ENCODE measurements around the gene SUSD4. TPM values are rescaled to one million over a fixed set of nuclear protein-coding genes. Genes with fewer than 3 reads are reported as not detected.

Gene SUSD4
- total RNA-seq, 2 donors from 2014 or later, result 0.56 to 1.00 TPM

GRCh38 chr1:223243441-223244050 is 120.4 kb downstream of the SUSD4 start:
- intact Hi-C loops (cut with DNase I), result no loop called here
- no peak for DNase-seq (ENCODE audit: low spot score)

- intact Hi-C loops (cut with DNase I), result no loop called here
Measured at GRCh38 chr1:223242971-223243370, 121.0 kb downstream of the SUSD4 start.

DNA sequence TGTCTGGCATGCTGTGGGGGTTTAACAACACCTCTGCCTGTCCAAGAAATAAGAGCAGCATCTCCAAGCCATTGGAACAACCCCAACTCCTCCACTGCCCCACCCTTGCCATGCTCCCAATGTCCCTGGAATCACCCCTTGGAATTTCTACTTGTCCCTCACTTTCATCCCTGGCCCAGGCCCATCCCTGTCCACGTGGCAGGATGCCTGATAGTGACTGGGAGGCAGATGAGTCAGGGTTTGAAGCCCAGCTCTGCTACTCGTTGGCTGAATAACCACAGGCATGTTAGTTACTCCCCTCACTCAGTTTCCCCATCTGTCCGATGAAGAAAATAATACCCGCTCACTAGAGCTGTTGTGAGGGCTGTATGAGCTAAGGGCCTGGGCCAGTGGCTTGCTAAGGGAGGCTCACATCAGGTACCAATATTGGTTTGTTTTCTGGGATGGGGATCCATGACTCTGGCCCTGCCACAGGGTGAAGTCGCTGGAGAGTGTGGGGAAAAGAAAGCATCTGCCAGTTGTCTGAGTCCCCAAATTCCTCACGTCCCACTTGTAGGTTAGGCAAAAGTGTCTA is 121.5 kb downstream of the SUSD4 start:
- no peak for DNase-seq (ENCODE audit: low spot score)
- intact Hi-C loops (cut with DNase I), result no loop called here

More at GRCh38 chr1:223242971-223243370, 121.0 kb downstream of the SUSD4 start:
- DNase-seq (ENCODE audit: low spot score), result no peak

DNA sequence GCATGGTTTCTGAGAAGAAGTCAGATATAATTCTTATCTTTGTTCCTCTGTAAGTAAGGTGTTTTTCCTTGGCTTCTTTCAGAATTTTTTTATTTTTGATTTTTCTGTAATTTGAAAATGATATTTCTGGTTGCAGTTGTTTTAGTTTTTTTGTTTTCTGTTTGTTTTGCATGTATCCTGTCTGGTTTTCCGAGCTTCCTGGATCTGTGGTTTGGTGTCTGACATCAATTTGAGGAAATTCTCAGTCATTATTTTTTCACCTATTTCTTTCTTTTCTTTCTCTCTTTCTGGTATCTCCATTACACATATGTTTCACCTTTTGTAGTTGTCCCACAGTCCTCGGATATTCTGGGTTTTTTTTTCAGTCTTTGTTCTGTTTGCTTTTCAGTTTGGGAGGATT is 123.9 kb downstream of the SUSD4 start:
- DNase-seq (ENCODE audit: low spot score), result no peak
- intact Hi-C loops (cut with DNase I), result no loop called here

DNA sequence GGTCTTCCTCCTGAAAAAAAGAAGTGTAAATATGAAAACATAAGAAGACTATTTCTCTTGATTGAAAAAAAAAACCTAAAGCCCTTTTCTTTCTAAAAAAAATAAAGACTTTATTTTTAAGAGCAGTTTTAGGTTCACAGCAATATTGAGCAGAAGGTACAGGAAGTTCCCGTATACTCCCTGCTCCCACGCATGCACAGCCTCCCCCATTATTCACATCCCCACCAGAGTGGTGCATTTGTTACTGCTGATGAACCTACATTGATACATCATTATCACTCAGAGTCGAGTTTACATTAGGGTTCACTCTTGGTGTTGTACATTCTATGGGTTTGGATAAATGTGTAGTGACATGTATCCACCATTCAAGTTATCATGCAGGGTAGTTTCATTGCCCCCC is 128.9 kb downstream of the SUSD4 start:
- intact Hi-C loops (cut with DNase I), result no loop called here
- no peak for DNase-seq (ENCODE audit: low spot score)

DNA sequence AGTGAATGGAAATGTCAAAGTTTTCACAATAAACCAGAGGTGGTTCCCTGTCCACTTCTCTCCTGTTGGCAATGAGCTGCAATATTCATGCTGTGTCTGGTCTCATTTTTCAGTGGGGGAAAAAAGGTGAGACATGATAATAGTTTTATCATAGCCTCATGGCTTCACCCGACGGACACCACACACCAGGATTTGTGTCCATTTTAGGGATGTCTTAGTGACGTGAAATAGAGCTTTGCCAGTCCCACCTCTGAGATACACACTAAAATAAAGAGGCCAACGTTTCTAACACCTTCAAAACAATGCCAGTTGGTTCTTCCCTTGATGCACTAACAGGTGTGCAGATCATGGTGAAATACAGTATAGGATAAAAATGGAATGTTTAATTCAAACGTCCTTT is 129.4 kb downstream of the SUSD4 start:
- DNase-seq (ENCODE audit: low spot score), result no peak
- intact Hi-C loops (cut with DNase I), result no loop called here

- intact Hi-C loops (cut with DNase I), result no loop called here
Measured at GRCh38 chr1:223234170-223234514, 129.8 kb downstream of the SUSD4 start.

GRCh38 chr1:223233410-223234169 is 130.4 kb downstream of the SUSD4 start:
- DNase-seq (ENCODE audit: low spot score), result no peak
- intact Hi-C loops (cut with DNase I), result no loop called here

More at GRCh38 chr1:223234170-223234514, 129.8 kb downstream of the SUSD4 start:
- no peak for DNase-seq (ENCODE audit: low spot score)

DNA sequence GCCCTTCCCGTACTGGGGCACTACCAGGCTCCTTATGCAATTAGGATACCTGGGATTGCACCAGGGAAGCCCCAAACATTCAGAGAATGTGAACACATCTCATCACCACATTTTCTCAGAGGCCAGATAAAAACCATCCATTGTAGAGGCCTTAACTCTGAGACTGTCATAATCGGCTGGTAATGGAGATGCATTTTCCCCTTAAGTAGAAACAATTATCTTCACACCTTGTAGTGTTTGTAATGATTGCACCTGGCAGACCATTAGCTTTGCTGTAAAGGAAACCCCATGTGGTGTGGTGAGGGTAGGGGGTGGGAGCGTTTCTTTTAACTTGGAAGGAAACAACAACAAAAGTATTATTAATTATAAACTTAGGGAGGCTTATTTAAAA is 131.0 kb downstream of the SUSD4 start:
- DNase-seq (ENCODE audit: low spot score), result no peak
- intact Hi-C loops (cut with DNase I), result no loop called here

DNA sequence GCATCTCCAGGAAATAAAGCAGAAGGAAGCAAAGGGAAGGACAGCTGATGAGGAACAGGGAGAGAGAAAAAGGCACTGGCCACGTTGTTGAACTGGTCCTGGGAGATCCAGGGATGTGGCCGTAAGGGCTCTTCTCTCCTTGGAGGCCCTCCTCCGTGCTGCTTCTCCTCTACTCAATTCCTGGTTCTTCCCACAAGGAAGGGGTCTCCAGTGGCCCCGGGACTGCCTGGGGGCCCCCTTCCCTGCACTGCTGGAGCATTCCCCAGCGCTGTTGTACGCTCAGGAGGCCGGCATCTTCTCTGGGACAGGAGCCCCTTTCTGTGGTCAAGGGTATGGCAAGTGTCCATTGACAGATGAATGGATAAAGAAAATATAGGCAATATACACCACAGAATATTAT is 132.4 kb downstream of the SUSD4 start:
- no peak for DNase-seq (ENCODE audit: low spot score)
- intact Hi-C loops (cut with DNase I), result no loop called here

GRCh38 chr1:223231011-223231572 is 132.9 kb downstream of the SUSD4 start:
- intact Hi-C loops (cut with DNase I), result no loop called here
- no peak for DNase-seq (ENCODE audit: low spot score)

DNA sequence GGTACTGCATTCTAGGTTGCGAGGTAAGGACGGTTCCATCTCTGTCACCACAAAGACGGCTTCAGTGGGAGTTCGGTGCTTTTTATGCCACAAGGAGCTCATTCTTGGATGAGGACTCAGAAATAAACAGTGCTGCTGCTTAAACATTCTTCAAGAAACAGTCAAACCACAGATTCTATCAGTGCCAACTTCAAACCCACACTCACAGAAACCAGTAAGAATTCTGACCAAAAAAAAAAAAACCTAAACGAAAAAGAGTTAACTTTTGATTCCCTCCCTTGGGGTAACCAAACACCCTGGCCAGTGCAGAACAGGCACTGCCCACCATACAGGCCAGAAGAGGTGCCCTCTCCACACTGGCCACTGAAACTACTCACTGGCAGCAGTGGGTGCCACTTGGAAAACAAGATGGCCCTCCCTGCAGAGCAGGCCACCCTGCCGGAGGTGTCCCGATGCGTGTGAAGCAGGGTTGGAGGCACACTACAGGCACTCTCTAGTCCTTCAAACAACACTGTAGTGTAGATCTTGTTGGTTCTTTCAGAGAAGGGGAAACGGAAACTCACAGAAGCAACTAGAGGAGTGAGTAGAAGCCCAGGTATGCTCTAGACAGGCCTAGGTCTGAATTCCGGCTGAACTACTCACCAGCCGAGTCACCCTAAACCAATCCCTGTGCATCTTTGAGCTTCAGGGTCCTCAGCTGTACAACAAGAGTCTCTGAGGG is 133.7 kb downstream of the SUSD4 start:
- no peak for DNase-seq (ENCODE audit: low spot score)
- intact Hi-C loops (cut with DNase I), result no loop called here

DNA sequence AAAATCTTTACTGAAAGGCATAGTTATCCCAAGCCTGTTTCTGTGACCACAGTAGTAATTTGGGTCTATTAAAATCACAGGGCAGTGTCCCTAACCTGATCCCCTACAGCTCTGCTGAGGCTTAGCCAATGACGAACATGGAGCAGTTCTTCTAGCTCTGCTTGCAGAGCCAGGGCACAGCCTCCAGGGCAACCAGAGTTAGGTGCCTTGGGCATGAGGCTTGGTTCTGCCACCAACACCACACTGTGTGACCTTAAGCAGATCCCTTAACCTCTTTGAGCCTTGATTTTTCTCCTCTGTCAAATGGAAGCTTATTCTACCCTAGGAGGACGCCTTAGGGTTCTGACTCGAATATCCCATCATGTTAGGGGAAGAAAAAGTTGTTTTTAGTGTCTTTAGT is 134.2 kb downstream of the SUSD4 start:
- intact Hi-C loops (cut with DNase I), result no loop called here
- no peak for DNase-seq (ENCODE audit: low spot score)

DNA sequence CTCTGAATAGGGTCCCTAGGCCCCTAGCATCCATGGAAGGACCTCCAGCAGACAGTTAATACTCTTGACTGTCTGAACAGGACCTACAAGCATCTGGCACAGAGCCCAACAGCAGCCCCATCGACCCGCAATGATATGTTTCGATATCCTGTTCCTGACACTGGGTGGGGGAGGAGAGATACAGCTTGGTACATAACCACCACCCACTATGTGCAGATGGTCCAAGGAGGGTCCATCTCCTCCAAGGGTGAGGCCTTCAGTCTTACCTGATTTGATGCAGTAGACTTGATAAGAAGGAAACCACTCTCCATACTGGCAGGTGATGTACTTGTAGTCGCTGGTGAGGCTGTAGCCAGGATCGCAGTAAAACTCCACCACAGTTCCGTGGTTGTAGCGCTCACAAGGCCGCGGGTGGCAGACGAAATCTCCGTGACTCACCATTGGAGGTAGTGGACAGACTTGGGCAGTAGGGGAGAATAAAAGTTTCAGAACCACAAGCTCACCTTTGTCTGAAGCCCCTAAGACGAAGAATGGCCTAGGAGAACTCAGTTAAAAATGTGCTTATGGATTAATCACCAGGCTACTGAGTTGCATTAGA is 134.9 kb downstream of the SUSD4 start:
- intact Hi-C loops (cut with DNase I), result loop anchor here in 1 of 2 donors (1.0 kb wide), 1 partner anchor 45 kb away; no protein-coding TSS in a partner anchor
- no peak for DNase-seq (ENCODE audit: low spot score)

GRCh38 chr1:223228201-223228600 is 135.8 kb downstream of the SUSD4 start:
- intact Hi-C loops (cut with DNase I), result loop anchor here in 1 of 2 donors (1.0 kb wide), 1 partner anchor 46 kb away; no protein-coding TSS in a partner anchor
- DNase-seq (ENCODE audit: low spot score), result no peak

DNA sequence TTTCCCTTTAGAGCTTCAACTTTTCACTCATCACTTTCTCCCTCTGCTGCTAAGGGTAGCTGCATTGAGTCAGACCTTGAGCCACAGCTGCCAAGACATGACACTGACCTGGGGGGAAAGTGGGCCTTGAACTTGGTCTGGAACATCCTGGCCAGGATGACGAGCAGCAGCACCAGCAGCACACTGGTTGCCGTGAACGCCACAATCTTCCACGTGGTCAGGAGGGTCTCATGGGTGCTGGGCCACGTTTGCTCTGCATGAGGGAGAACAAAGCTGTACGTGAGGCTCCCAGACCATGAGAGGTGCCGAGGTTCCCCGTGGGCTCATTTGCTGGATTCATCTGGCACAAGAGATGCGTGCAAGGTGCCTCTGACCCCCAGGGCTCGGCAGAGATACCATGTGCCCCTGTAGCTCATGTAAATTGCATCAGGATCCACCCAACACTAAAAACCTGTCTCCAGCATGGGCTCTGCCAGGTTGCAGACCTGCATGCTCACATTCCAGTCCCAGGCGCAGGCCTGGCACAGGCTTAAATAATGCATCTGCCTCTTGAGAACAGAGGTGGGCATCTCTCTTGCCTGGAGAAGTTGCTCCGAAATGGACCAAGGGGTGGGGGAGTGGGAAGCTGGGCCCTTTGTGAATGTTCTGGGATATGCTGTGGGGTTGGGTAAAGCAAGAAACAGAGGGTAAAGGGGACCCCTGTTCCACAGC is 136.3 kb downstream of the SUSD4 start:
- intact Hi-C loops (cut with DNase I), result loop anchor here in 1 of 2 donors (1.0 kb wide), 1 partner anchor 47 kb away; no protein-coding TSS in a partner anchor

DNA sequence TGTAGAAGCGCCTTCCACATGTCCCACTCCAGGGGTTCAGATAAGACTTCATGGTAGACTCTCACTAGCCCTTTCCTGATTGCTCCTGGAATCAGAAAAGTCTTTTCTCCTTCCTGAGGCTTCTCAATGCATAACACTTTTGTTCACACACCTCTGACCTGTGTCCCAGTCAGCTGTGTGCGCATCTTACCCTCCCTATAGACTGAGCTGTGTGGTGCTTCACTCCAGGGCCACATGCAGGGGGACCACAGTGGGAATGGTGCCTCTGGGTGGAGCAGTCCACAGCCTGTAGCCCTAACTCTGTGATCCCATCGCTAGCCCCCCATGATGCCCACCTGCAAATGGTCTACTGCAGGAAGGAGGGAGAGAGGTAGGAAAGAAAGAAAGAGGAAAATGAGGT is 136.9 kb downstream of the SUSD4 start:
- intact Hi-C loops (cut with DNase I), result no loop called here

More for the DNA sequence above, 136.3 kb downstream of the SUSD4 start:
- DNase-seq (ENCODE audit: low spot score), result no peak

DNA sequence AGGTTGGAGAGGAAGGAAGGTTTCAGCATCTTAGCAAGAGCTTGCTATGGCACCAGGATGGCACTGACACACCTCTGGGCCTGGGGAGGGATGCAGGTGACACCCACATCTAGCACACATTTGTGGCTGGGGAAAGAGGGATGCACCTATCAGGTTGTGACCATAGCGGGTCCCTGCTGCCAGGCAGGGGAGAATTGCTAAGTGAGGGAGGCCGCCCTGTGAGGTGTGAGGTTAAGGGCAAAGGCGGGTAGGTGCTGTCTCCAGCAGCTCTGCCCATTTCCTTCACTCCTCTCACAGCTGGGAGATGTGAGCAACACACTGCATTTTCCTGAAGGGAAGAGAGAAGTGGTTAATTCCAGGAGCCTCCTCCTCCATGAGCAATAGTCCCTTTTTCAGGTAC is 137.7 kb downstream of the SUSD4 start:
- no peak for DNase-seq (ENCODE audit: low spot score)

More for the DNA sequence above, 136.9 kb downstream of the SUSD4 start:
- no peak for DNase-seq (ENCODE audit: low spot score)

DNA sequence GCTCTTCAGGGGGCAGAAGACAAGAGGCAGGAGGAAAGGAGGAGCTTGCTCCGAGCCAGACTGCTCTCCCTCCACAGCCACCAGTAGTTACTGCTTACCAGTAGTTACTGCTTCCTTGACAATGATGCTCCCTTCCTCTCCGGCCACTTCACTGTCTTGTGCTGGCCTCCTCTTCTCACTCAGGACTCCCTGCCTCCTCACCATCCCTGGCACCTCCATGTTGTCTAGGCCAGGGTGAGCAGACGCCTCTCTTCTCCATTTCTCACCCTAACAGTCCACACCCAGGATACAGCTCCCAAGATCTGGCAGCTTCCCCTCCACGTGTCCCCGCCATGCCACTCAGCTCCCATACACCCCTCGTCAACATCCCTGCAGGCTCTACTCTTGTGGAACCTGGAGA is 138.5 kb downstream of the SUSD4 start:
- DNase-seq (ENCODE audit: low spot score), result no peak

More for the DNA sequence above, 137.7 kb downstream of the SUSD4 start:
- intact Hi-C loops (cut with DNase I), result no loop called here

More for the DNA sequence above, 138.5 kb downstream of the SUSD4 start:
- intact Hi-C loops (cut with DNase I), result no loop called here
